ENCODE data around the gene USP32. TPM values are rescaled to one million over a fixed set of nuclear protein-coding genes. Genes with fewer than 3 reads are reported as not detected.
A peak's percentile ranks its signal among the peaks of the same experiment; 100 is the strongest.
"Not testable (repeated sequence)": the region's sequence is repeated elsewhere in the genome, so short reads cannot be mapped to it uniquely, and the experiment has no call there.

Gene USP32
- total RNA-seq, 1 experiment from 2014 or later: 103 TPM

- TF ChIP-seq ZNF263 (CRISPR knock-in tag; IDR thresholded peaks at IDR 0.05; ENCODE audit: low read depth): no peak
- no peak for TF ChIP-seq ZNF317 (CRISPR knock-in tag; IDR thresholded peaks at IDR 0.05; ENCODE audit: borderline replicate concordance, low read depth)
- TF ChIP-seq NR2C2 (CRISPR knock-in tag; IDR thresholded peaks at IDR 0.05): no peak
- TF ChIP-seq PREB (CRISPR knock-in tag; IDR thresholded peaks at IDR 0.05; ENCODE audit: borderline replicate concordance): no peak
- TF ChIP-seq ATF6 (CRISPR knock-in tag; IDR thresholded peaks at IDR 0.05): no peak
- no peak for TF ChIP-seq MYBL2 (CRISPR knock-in tag; IDR thresholded peaks at IDR 0.05)
- no peak for TF ChIP-seq SP1 (CRISPR knock-in tag; conservative IDR thresholded peaks at IDR 0.05)
- no peak for TF ChIP-seq ATF2 (CRISPR knock-in tag; IDR thresholded peaks at IDR 0.05; ENCODE audit: borderline replicate concordance, low read depth)
- H3K9me3 Mint-ChIP-seq: no peaks in the 10 kb centered on the region
- H3K4me3 Mint-ChIP-seq: peak overlapping the region; percentile 63
- H3K4me1 Mint-ChIP-seq: peaks cover 84% of the 10 kb centered on the region
- 0 out of 2 replicates have a peak, but pooled peaks cover 3% of the 10 kb centered on the region for H3K36me3 Mint-ChIP-seq
- peak overlapping the region; percentile 99 for H3K27ac Mint-ChIP-seq
- no peaks in the 10 kb centered on the region for H3K27me3 Mint-ChIP-seq (ENCODE audit: low read depth)
- POLR2A ChIA-PET: interaction anchor here (0.6 kb wide), 1 partner anchor 822 kb away, joined by 3 read pairs; no protein-coding TSS in a partner anchor
- CTCF ChIA-PET: interaction anchor here (0.7 to 1.2 kb wide), 3 partner anchors 35 to 155 kb away, joined by 3 to 4 read pairs (median 4); no protein-coding TSS in a partner anchor
- ATAC-seq (no peak), DNase-seq (ENCODE audit: low spot score) (no peak)
These were observed 5.5 kb downstream of the USP32 start for GRCh38 chr17:60386147-60387058.

- Mint-ChIP-seq H3K27ac (peak overlapping the region; percentile 99), H3K4me3 (peak overlapping the region; percentile 63), H3K4me1 (peaks cover 83% of the 10 kb centered on the region)
These were observed 7.0 kb downstream of the USP32 start for GRCh38 chr17:60384921-60385320.

More at GRCh38 chr17:60384921-60385320, 7.0 kb downstream of the USP32 start:
- CTCF ChIA-PET: interaction anchor here (0.7 to 1.1 kb wide), 3 partner anchors 37 to 154 kb away, joined by 3 to 4 read pairs (median 3); partner anchors contain the start of gene CHCT1
- H3K36me3 Mint-ChIP-seq; POLR2A ChIA-PET; H3K9me3 Mint-ChIP-seq; H3K27me3 Mint-ChIP-seq (ENCODE audit: low read depth): not testable (repeated sequence)
- TF ChIP-seq ZNF232 (CRISPR knock-in tag; IDR thresholded peaks at IDR 0.05) (0 out of 2 replicates have a peak, but pooled peaks have one; percentile 29), USF1 (CRISPR knock-in tag; IDR thresholded peaks at IDR 0.05) (0 out of 2 replicates have a peak, but pooled peaks have one; percentile 29), USF2 (CRISPR knock-in tag; IDR thresholded peaks at IDR 0.05) (peak; percentile 65), TEAD1 (CRISPR knock-in tag; IDR thresholded peaks at IDR 0.05) (peak; percentile 65; the same call in 1 of the 2 replicates)
- peak; percentile 50 for DNase-seq (ENCODE audit: low spot score)
- ATAC-seq: peak; percentile 29

Data from WTC11 (cell line).